Neural cell (in vitro differentiated cells): ENCODE data around the gene RAD50. TPM values are rescaled to one million over a fixed set of nuclear protein-coding genes. Genes with fewer than 3 reads are reported as not detected.

Experiments used
- H2AFZ ChIP-seq: fragments of 200-600, 300-800 bp; sonication (generic), shearing (Covaris generic); 2 replicates; pipeline ENCODE4 v1.6.0; 2014; ENCODE audit warnings: low read depth, mild to moderate bottlenecking, antibody characterized with exemption, low read length, moderate library complexity
- H3F3A ChIP-seq: fragments of 200-600 bp; shearing (Covaris generic); 2 replicates; pipeline ENCODE4 v1.6.1; 2016; ENCODE audit warnings: mild to moderate bottlenecking, moderate library complexity, mixed read lengths, antibody characterized with exemption, low read length; ENCODE audit not compliant: insufficient read depth, poor library complexity, severe bottlenecking
- H3K27ac ChIP-seq: fragments of 200-600, 300-800 bp; sonication (generic), shearing (Covaris generic); 2 replicates; pipeline ENCODE4 v1.5.1; 2014; ENCODE audit warnings: mild to moderate bottlenecking, low read length, moderate library complexity
- H3K27me3 ChIP-seq: fragments of 300-800, 200-600 bp; sonication (generic), shearing (Covaris generic); 2 replicates; pipeline ENCODE4 v1.6.0; 2014; ENCODE audit warnings: mild to moderate bottlenecking, low read depth, low read length, moderate library complexity; ENCODE audit not compliant: insufficient read depth
- H3K36me3 ChIP-seq: fragments of 300-800, 200-600 bp; sonication (generic), shearing (Covaris generic); 2 replicates; pipeline ENCODE4 v1.5.1; 2014; ENCODE audit warnings: mild to moderate bottlenecking, antibody characterized with exemption, low read length, moderate library complexity; ENCODE audit not compliant: insufficient read depth
- H3K4me2 ChIP-seq: fragments of 300-800, 200-600 bp; sonication (generic), shearing (Covaris generic); 2 replicates; pipeline ENCODE4 v1.6.0; 2014; ENCODE audit warnings: mild to moderate bottlenecking, low read length
- H3K4me3 ChIP-seq: fragments of 300-800, 200-600 bp; sonication (generic), shearing (Covaris generic); 2 replicates; pipeline ENCODE4 v1.5.1; 2014; ENCODE audit warnings: mild to moderate bottlenecking, low read length, moderate library complexity
- H3K79me2 ChIP-seq: fragments of 200-600 bp; shearing (Covaris generic); replicated peaks from 2 replicates; pipeline ENCODE4 v1.6.0; 2014; ENCODE audit warnings: mild to moderate bottlenecking, low read length, moderate library complexity; ENCODE audit not compliant: insufficient read depth
- H3K9ac ChIP-seq: fragments of 300-800, 200-600 bp; sonication (generic), shearing (Covaris generic); 2 replicates; pipeline ENCODE4 v1.6.1; 2016; ENCODE audit warnings: mild to moderate bottlenecking, low read length, mixed read lengths
- H3K9me2 ChIP-seq: fragments of 200-600 bp; shearing (Covaris generic); 2 replicates; pipeline ENCODE4 v1.6.1; 2016; ENCODE audit warnings: mild to moderate bottlenecking, low read length, mixed read lengths; ENCODE audit not compliant: insufficient read depth
- H3K9me3 ChIP-seq: fragments of 200-600, 300-800 bp; sonication (generic), shearing (Covaris generic); 2 replicates; pipeline ENCODE4 v1.6.1; 2016; ENCODE audit warnings: mild to moderate bottlenecking, mixed run types, low read length, moderate library complexity, mixed read lengths
- H4K20me1 ChIP-seq: fragments of 200-600 bp; shearing (Covaris generic); 2 replicates; pipeline ENCODE4 v1.6.1; 2016; ENCODE audit warnings: mild to moderate bottlenecking, mixed run types; ENCODE audit not compliant: insufficient read depth
- CTCF ChIP-seq: fragments of 450-650 bp; IDR thresholded peaks from 2 replicates; pipeline ENCODE4 v1.5.1; 2014; ENCODE audit warnings: antibody characterized with exemption, mild to moderate bottlenecking, moderate library complexity; ENCODE audit not compliant: poor library complexity, severe bottlenecking
- EP300 ChIP-seq: fragments of 450-650 bp; conservative IDR thresholded peaks from 2 replicates; pipeline ENCODE4 v1.6.1; 2014; ENCODE audit warnings: antibody characterized with exemption, mild to moderate bottlenecking, moderate library complexity; ENCODE audit not compliant: poor library complexity, severe bottlenecking
- EZH2 ChIP-seq: fragments of 200-600, 300-800 bp; shearing (Covaris generic), sonication (generic); IDR thresholded peaks from 2 replicates; pipeline ENCODE4 v1.6.1; 2014; ENCODE audit warnings: antibody characterized with exemption, low read length, borderline replicate concordance, mild to moderate bottlenecking; ENCODE audit not compliant: insufficient read depth, poor library complexity, severe bottlenecking
- MXI1 ChIP-seq: fragments of 450-650 bp; conservative IDR thresholded peaks from 2 replicates; pipeline ENCODE4 v1.6.1; 2014; ENCODE audit warnings: antibody characterized with exemption, mild to moderate bottlenecking; ENCODE audit not compliant: poor library complexity, severe bottlenecking
- POLR2AphosphoS5 ChIP-seq: IDR thresholded peaks from 2 replicates; pipeline ENCODE4 v1.6.1; 2012
- RAD21 ChIP-seq: fragments of 450-650 bp; conservative IDR thresholded peaks from 2 replicates; pipeline ENCODE4 v1.6.1; 2014; ENCODE audit warnings: antibody characterized with exemption, mild to moderate bottlenecking, moderate library complexity
- SMC3 ChIP-seq: fragments of 450-650 bp; conservative IDR thresholded peaks from 2 replicates; pipeline ENCODE4 v1.6.1; 2014; ENCODE audit warnings: antibody characterized with exemption, mild to moderate bottlenecking, moderate library complexity; ENCODE audit not compliant: poor library complexity
- TAF1 ChIP-seq: IDR thresholded peaks from 2 replicates; pipeline ENCODE4 v1.6.1; 2012; ENCODE audit warnings: low read depth
- polyA plus RNA-seq: library from polyadenylated mRNA; depleted of rRNA; stranded (reverse); fragments of >200 nt; gene quantifications from 2 replicates; pipeline ENCODE4 v1.2.3, GENCODE V29; 2014
- TF ChIP-seq, protein P1 (sequence below): IDR thresholded peaks from 2 replicates; pipeline ENCODE4 v1.6.1; 2012; ENCODE audit warnings: borderline replicate concordance

The RAD50 gene
- polyA plus RNA-seq, 1 donor from 2014 or later: 6.7 TPM

DNA sequence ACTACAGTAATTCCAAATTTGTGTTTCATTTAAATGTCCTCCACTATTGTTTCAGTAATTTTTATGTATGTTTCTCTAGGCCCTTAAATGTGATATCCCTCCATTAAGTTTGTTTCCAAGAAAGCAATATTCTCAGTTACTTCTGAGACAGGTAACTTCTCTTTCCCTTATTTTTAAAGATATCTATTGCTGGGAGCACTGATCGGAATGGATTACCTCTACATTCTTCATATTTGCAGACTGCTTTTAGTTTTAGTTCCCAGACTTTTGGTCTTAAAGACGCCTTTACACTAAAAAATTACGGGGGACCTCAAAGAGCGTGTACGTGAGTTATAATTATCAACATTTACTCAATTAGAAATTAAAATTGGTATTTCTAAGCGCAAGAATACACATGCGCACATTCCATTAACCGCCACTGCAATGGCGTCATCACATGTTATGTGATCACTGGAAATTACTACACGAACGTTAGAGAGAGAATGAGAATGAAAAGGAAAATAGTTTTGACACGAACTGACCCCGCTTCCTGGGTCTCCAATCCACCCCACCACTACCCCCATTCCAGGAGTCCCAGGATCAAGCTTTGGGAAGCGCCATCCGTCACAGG is 519 bp upstream of the RAD50 start:
- Histone ChIP-seq H3K9me3 (no peaks in the 10 kb centered on the region), H4K20me1 (no peaks in the 10 kb centered on the region), H3K27me3 (no peaks in the 10 kb centered on the region), H3K36me3 (no peaks in the 10 kb centered on the region), H3F3A (no peaks in the 10 kb centered on the region), H3K4me3 (peak overlapping the region; percentile 86), H2AFZ (peak overlapping the region; percentile 48), H3K9me2 (no peaks in the 10 kb centered on the region), H3K9ac (peak overlapping the region; percentile 74), H3K79me2 (no peaks in the 10 kb centered on the region), H3K27ac (peak overlapping the region; percentile 59), H3K4me2 (peak overlapping the region; percentile 46)
- TF ChIP-seq EZH2: no peak
- TF ChIP-seq, protein P1, sequence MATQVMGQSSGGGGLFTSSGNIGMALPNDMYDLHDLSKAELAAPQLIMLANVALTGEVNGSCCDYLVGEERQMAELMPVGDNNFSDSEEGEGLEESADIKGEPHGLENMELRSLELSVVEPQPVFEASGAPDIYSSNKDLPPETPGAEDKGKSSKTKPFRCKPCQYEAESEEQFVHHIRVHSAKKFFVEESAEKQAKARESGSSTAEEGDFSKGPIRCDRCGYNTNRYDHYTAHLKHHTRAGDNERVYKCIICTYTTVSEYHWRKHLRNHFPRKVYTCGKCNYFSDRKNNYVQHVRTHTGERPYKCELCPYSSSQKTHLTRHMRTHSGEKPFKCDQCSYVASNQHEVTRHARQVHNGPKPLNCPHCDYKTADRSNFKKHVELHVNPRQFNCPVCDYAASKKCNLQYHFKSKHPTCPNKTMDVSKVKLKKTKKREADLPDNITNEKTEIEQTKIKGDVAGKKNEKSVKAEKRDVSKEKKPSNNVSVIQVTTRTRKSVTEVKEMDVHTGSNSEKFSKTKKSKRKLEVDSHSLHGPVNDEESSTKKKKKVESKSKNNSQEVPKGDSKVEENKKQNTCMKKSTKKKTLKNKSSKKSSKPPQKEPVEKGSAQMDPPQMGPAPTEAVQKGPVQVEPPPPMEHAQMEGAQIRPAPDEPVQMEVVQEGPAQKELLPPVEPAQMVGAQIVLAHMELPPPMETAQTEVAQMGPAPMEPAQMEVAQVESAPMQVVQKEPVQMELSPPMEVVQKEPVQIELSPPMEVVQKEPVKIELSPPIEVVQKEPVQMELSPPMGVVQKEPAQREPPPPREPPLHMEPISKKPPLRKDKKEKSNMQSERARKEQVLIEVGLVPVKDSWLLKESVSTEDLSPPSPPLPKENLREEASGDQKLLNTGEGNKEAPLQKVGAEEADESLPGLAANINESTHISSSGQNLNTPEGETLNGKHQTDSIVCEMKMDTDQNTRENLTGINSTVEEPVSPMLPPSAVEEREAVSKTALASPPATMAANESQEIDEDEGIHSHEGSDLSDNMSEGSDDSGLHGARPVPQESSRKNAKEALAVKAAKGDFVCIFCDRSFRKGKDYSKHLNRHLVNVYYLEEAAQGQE: peak; percentile 18

GRCh38 chr5:132557478-132558172 is 848 bp downstream of the RAD50 start:
- TF ChIP-seq MXI1 (no peak), TAF1 (no peak), EZH2 (no peak), EP300 (no peak), CTCF (no peak), RAD21 (no peak), SMC3 (no peak), POLR2AphosphoS5 (no peak)
- TF ChIP-seq, protein P1: no peak
- no peaks in the 10 kb centered on the region for H3K27me3 ChIP-seq
- peak overlapping the region; percentile 86 for H3K4me3 ChIP-seq
- peak overlapping the region; percentile 46 for H3K4me2 ChIP-seq
- no peaks in the 10 kb centered on the region for H3K36me3 ChIP-seq
- H3F3A ChIP-seq: no peaks in the 10 kb centered on the region
- no peaks in the 10 kb centered on the region for H3K9me2 ChIP-seq
- no peaks in the 10 kb centered on the region for H4K20me1 ChIP-seq
- peak overlapping the region; percentile 59 for H3K27ac ChIP-seq
- H3K9ac ChIP-seq: peak overlapping the region; percentile 74
- no peaks in the 10 kb centered on the region for H3K79me2 ChIP-seq
- peak overlapping the region; percentile 48 for H2AFZ ChIP-seq
- H3K9me3 ChIP-seq: no peaks in the 10 kb centered on the region
